Trophoblast cell (in vitro differentiated cells and primary cell): ENCODE data around the gene CTNNA3.

ENCODE experiments used
- DNase-seq, 2 donors: peaks; one replicate each; pipeline ENCODE4 v3.0.0-alpha.2; 2016
- H2AFZ ChIP-seq: 2 replicates; pipeline ENCODE4 v1.6.1; 2013; ENCODE audit warnings: low read length, moderate library complexity, mild to moderate bottlenecking; ENCODE audit not compliant: insufficient read depth, poor library complexity
- H2AK5ac ChIP-seq: 2 replicates; pipeline ENCODE4 v1.6.1; 2013; ENCODE audit warnings: mild to moderate bottlenecking, low read length
- H2BK120ac ChIP-seq: 2 replicates; pipeline ENCODE4 v1.6.1; 2013; ENCODE audit warnings: low read length, mild to moderate bottlenecking, moderate library complexity; ENCODE audit not compliant: insufficient read depth, poor library complexity
- H2BK12ac ChIP-seq: 2 replicates; pipeline ENCODE4 v1.6.1; 2013; ENCODE audit warnings: mild to moderate bottlenecking, low read length, moderate library complexity
- H2BK5ac ChIP-seq: 2 replicates; pipeline ENCODE4 v1.6.1; 2013; ENCODE audit warnings: low read length, low read depth, moderate library complexity, mild to moderate bottlenecking; ENCODE audit not compliant: poor library complexity
- H3K14ac ChIP-seq: 2 replicates; pipeline ENCODE4 v1.6.1; 2013; ENCODE audit warnings: mild to moderate bottlenecking, low read length
- H3K18ac ChIP-seq: 2 replicates; pipeline ENCODE4 v1.6.1; 2013; ENCODE audit warnings: mild to moderate bottlenecking, low read length
- H3K23ac ChIP-seq: 2 replicates; pipeline ENCODE4 v1.6.1; 2013; ENCODE audit warnings: low read length
- H3K27ac ChIP-seq: 2 replicates; pipeline ENCODE4 v1.5.1; 2013; ENCODE audit warnings: low read depth, mild to moderate bottlenecking, inconsistent platforms, low read length, moderate library complexity
- H3K27me3 ChIP-seq: 2 replicates; pipeline ENCODE4 v1.6.1; 2013; ENCODE audit warnings: inconsistent platforms, mild to moderate bottlenecking, low read length, moderate library complexity; ENCODE audit not compliant: insufficient read depth
- H3K36me3 ChIP-seq, 2 experiments: 1 replicate in 1 of 2; 2 replicates in 1 of 2; pipeline ENCODE4 v1.6.1; 2013; ENCODE audit warnings: low read length in 2 of 2, mild to moderate bottlenecking in 2 of 2, moderate library complexity in 1 of 2; ENCODE audit not compliant: insufficient read depth in 2 of 2, control insufficient read depth in 1 of 2
- H3K4ac ChIP-seq: 2 replicates; pipeline ENCODE4 v1.6.1; 2013; ENCODE audit warnings: low read depth, mild to moderate bottlenecking, low read length, moderate library complexity
- H3K4me1 ChIP-seq, 2 experiments: 1 replicate in 1 of 2; 2 replicates in 1 of 2; pipeline ENCODE4 v1.6.1; 2013; ENCODE audit warnings: low read length in 2 of 2, mild to moderate bottlenecking in 2 of 2, moderate library complexity in 1 of 2; ENCODE audit not compliant: insufficient read depth in 2 of 2, control insufficient read depth in 1 of 2
- H3K4me2 ChIP-seq: 2 replicates; pipeline ENCODE4 v1.6.1; 2013; ENCODE audit warnings: inconsistent platforms, mild to moderate bottlenecking, low read length, moderate library complexity
- H3K4me3 ChIP-seq: 2 replicates; pipeline ENCODE4 v1.5.1; 2013; ENCODE audit warnings: mild to moderate bottlenecking, low read depth, low read length, inconsistent platforms
- H3K79me1 ChIP-seq: one replicate; pipeline ENCODE4 v1.6.1; 2013; ENCODE audit warnings: low read length
- H3K79me2 ChIP-seq: 2 replicates; pipeline ENCODE4 v1.6.1; 2013; ENCODE audit warnings: low read length, mild to moderate bottlenecking; ENCODE audit not compliant: control insufficient read depth, insufficient read depth, poor library complexity
- H3K9ac ChIP-seq: 2 replicates; pipeline ENCODE4 v1.6.1; 2013; ENCODE audit warnings: mild to moderate bottlenecking, low read length
- H3K9me3 ChIP-seq: 2 replicates; pipeline ENCODE4 v1.6.1; 2013; ENCODE audit warnings: low read depth, mild to moderate bottlenecking, control low read depth, inconsistent platforms, low read length; ENCODE audit not compliant: insufficient read depth
- H4K12ac ChIP-seq: 2 replicates; pipeline ENCODE4 v1.6.1; 2013; ENCODE audit warnings: low read depth, mild to moderate bottlenecking, low read length, moderate library complexity
- H4K8ac ChIP-seq: 2 replicates; pipeline ENCODE4 v1.6.1; 2013; ENCODE audit warnings: low read depth, mild to moderate bottlenecking, low read length, moderate library complexity
- H4K91ac ChIP-seq: one replicate; pipeline ENCODE4 v1.6.1; 2013; ENCODE audit warnings: low read depth, mild to moderate bottlenecking, low read length, moderate library complexity
- WGBS: extraction: QIAGEN DNeasy Blood & Tissue Kit; methylation state at CpG from one replicate; pipeline ENCODE4 v1.1.7; 2013; ENCODE audit warnings: missing lambda C conversion rate; ENCODE audit not compliant: insufficient read length, insufficient coverage; ENCODE audit errors: extremely low coverage; 5-methylcytosine and 5-hydroxymethylcytosine counted together

Gene CTNNA3

GRCh38 chr10:67657775-67658174, 38.2 kb downstream of the CTNNA3 start:
- no peak for DNase-seq
- H2AK5ac ChIP-seq, result no peak overlapping the region
- no peaks in the 10 kb centered on the region for H3K36me3 ChIP-seq
- no peak overlapping the region for H2BK5ac ChIP-seq
- no peak overlapping the region for H4K91ac ChIP-seq
- H3K9ac ChIP-seq, result no peak overlapping the region
- no peak overlapping the region for H2BK12ac ChIP-seq
- no CpG with 5 or more reads among the region's 4 CpGs for WGBS
- no peak overlapping the region for H3K27ac ChIP-seq
- H3K4ac ChIP-seq, result no peak overlapping the region
- no peak overlapping the region for H4K12ac ChIP-seq
- no peak overlapping the region for H3K14ac ChIP-seq
- H2AFZ ChIP-seq, result no peak overlapping the region
- H3K23ac ChIP-seq, result no peak overlapping the region
- H4K8ac ChIP-seq, result no peak overlapping the region
- no peak overlapping the region for H3K4me2 ChIP-seq
- H3K79me1 ChIP-seq, result no peaks in the 10 kb centered on the region
- H2BK120ac ChIP-seq, result no peak overlapping the region
- no peaks in the 10 kb centered on the region for H3K79me2 ChIP-seq
- no peak overlapping the region for H3K18ac ChIP-seq
- no peaks in the 10 kb centered on the region for H3K9me3 ChIP-seq
- H3K27me3 ChIP-seq, result no peaks in the 10 kb centered on the region
- H3K4me1 ChIP-seq, result no peaks in the 10 kb centered on the region
- no peak overlapping the region for H3K4me3 ChIP-seq

DNA sequence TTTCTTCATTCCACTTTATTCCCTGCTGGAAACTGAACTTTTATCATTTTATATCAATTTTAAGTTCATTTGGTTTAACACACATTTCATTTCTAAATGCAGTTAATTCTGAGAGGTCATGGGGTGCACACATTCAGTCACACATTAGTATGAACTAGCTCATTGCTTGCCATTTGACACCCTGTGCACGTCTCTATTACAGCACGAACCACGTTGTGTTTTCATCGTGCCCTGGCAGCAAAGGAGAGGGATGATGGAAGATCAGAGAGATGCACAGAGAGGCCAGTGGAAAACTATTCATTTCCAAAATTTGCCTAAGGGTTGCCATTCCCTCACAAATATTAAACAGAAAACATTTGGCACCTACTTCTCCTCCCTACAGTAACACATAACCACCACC, 45.4 kb downstream of the CTNNA3 start:
- WGBS, result no CpG with 5 or more reads among the region's 4 CpGs
- Histone ChIP-seq H2BK12ac (no peak overlapping the region), H2BK5ac (no peak overlapping the region), H3K27ac (no peak overlapping the region), H3K36me3 (no peaks in the 10 kb centered on the region), H3K14ac (no peak overlapping the region), H2AK5ac (no peak overlapping the region), H2BK120ac (no peak overlapping the region), H4K8ac (no peak overlapping the region), H3K79me1 (no peaks in the 10 kb centered on the region), H3K4me1 (no peaks in the 10 kb centered on the region), H3K27me3 (no peaks in the 10 kb centered on the region), H3K9me3 (no peaks in the 10 kb centered on the region), H3K4ac (no peak overlapping the region), H2AFZ (no peak overlapping the region), H3K18ac (no peak overlapping the region), H3K4me2 (no peak overlapping the region), H4K12ac (no peak overlapping the region), H3K79me2 (no peaks in the 10 kb centered on the region), H3K9ac (no peak overlapping the region), H3K23ac (no peak overlapping the region), H3K4me3 (no peak overlapping the region), H4K91ac (no peak overlapping the region)
- no peak for DNase-seq

DNA sequence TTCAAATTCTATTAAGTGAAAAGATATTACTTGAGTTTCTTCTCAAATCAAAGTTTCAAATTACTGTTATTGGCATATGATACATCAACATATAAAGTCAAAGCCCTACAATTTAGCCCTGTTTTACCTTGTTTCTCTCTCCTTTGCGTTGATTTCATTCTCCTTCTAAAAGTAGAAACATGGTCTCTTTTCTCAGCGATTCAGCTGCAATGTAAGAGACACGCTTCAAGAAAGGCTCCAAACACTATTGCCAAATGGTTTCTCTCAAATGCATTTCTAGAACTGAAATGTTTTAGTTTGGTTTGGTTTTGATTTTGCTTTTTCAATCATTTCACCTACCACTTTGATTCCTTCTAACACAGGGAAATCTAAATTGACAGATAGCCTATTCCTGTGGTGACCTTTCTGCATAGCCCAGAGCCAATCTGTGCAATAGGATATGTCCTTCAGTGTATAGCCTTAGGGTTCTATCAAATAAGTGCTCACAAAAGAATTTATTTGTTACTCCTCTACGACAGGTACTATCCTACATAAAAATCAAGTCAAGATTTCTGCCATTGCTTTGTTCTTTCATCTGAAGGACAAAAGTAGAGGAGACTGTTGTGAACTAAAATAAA, 47.3 kb downstream of the CTNNA3 start:
- no peak overlapping the region for H3K4me2 ChIP-seq
- H3K27me3 ChIP-seq, result no peaks in the 10 kb centered on the region
- no peak overlapping the region for H2BK120ac ChIP-seq
- no peaks in the 10 kb centered on the region for H3K79me1 ChIP-seq
- no peak overlapping the region for H4K8ac ChIP-seq
- no peak overlapping the region for H3K14ac ChIP-seq
- H2AFZ ChIP-seq, result no peak overlapping the region
- no peak overlapping the region for H2AK5ac ChIP-seq
- no peaks in the 10 kb centered on the region for H3K4me1 ChIP-seq
- H4K12ac ChIP-seq, result no peak overlapping the region
- no peak overlapping the region for H3K18ac ChIP-seq
- H3K36me3 ChIP-seq, result no peaks in the 10 kb centered on the region
- no peak overlapping the region for H2BK12ac ChIP-seq
- WGBS, result no CpG with 5 or more reads among the region's 4 CpGs
- H3K4ac ChIP-seq, result no peak overlapping the region
- no peak overlapping the region for H3K4me3 ChIP-seq
- DNase-seq, result no peak
- H3K27ac ChIP-seq, result no peak overlapping the region
- no peaks in the 10 kb centered on the region for H3K79me2 ChIP-seq
- H3K9me3 ChIP-seq, result no peaks in the 10 kb centered on the region
- no peak overlapping the region for H4K91ac ChIP-seq
- no peak overlapping the region for H3K9ac ChIP-seq
- no peak overlapping the region for H3K23ac ChIP-seq
- H2BK5ac ChIP-seq, result no peak overlapping the region

GRCh38 chr10:67630904-67631303, 65.1 kb downstream of the CTNNA3 start:
- Histone ChIP-seq H3K9ac (no peak overlapping the region), H3K27me3 (no peaks in the 10 kb centered on the region), H2BK12ac (no peak overlapping the region), H3K4ac (no peak overlapping the region), H3K4me1 (peaks cover 0 to 10% of the 10 kb centered on the region in 2 experiments), H3K79me1 (peaks cover 3% of the 10 kb centered on the region), H4K12ac (no peak overlapping the region), H2BK120ac (no peak overlapping the region), H2BK5ac (no peak overlapping the region), H3K4me3 (no peak overlapping the region), H3K18ac (no peak overlapping the region), H4K91ac (no peak overlapping the region), H3K4me2 (no peak overlapping the region), H2AK5ac (no peak overlapping the region), H3K9me3 (no peaks in the 10 kb centered on the region), H3K23ac (no peak overlapping the region), H3K14ac (no peak overlapping the region), H3K27ac (no peak overlapping the region), H3K79me2 (no peaks in the 10 kb centered on the region), H3K36me3 (no peaks in the 10 kb centered on the region), H4K8ac (no peak overlapping the region), H2AFZ (no peak overlapping the region)
- no peak for DNase-seq
